ENCODE measurements around the gene PYCR2.
"Not testable (repeated sequence)": the region's sequence is repeated elsewhere in the genome, so short reads cannot be mapped to it uniquely, and the experiment has no call there.

PYCR2 gene

GRCh38 chr1:225888289-225888897 is 35.7 kb downstream of the PYCR2 start:
- H3K27ac Mint-ChIP-seq = no peak overlapping the region
- no peaks in the 10 kb centered on the region for H3K9me3 Mint-ChIP-seq
- H3K4me1 Mint-ChIP-seq (ENCODE audit: low read depth in 2 of 2) = peaks cover 4 to 12% of the 10 kb centered on the region in 2 donors
- no peak overlapping the region for H3K4me3 Mint-ChIP-seq
- ATAC-seq (replicated peaks) = no peak
- H3K27me3 Mint-ChIP-seq = no peaks in the 10 kb centered on the region
- no peak for DNase-seq
- peaks cover under 1% of the 10 kb centered on the region for H3K36me3 Mint-ChIP-seq (ENCODE audit: insufficient read depth)

- not testable (repeated sequence) for H3K27ac Mint-ChIP-seq
- H3K4me1 Mint-ChIP-seq (ENCODE audit: low read depth in 2 of 2) = peaks cover 7 to 16% of the 10 kb centered on the region in 2 donors
Measured at GRCh38 chr1:225887554-225888288, 36.3 kb downstream of the PYCR2 start.

DNA sequence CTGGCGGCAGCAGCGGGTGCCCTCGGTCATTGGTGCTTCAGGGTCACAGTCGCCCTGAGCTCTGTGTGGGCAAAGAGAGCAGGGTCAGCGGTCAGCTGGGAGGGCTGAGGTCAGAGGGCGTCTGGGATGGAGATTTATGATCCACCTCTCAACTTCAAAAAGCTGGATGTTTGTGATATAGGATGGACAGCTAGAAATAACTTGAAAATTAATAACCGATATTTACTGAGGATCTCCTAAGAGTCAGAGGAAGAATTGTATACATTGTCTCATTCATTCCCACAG is 37.1 kb downstream of the PYCR2 start:
- Mint-ChIP-seq H3K27me3 (no peaks in the 10 kb centered on the region), H3K9me3 (no peaks in the 10 kb centered on the region), H3K4me3 (no peak overlapping the region), H3K27ac (no peak overlapping the region), H3K36me3 (ENCODE audit: insufficient read depth) (peaks cover 4% of the 10 kb centered on the region), H3K4me1 (ENCODE audit: low read depth in 2 of 2) (peaks cover 7 to 16% of the 10 kb centered on the region in 2 donors)
- no peak for DNase-seq
- ATAC-seq (replicated peaks) = no peak

More at GRCh38 chr1:225887554-225888288, 36.3 kb downstream of the PYCR2 start:
- DNase-seq; ATAC-seq (replicated peaks); H3K27me3 Mint-ChIP-seq; H3K4me3 Mint-ChIP-seq; H3K9me3 Mint-ChIP-seq; H3K36me3 Mint-ChIP-seq (ENCODE audit: insufficient read depth): not testable (repeated sequence)

DNA sequence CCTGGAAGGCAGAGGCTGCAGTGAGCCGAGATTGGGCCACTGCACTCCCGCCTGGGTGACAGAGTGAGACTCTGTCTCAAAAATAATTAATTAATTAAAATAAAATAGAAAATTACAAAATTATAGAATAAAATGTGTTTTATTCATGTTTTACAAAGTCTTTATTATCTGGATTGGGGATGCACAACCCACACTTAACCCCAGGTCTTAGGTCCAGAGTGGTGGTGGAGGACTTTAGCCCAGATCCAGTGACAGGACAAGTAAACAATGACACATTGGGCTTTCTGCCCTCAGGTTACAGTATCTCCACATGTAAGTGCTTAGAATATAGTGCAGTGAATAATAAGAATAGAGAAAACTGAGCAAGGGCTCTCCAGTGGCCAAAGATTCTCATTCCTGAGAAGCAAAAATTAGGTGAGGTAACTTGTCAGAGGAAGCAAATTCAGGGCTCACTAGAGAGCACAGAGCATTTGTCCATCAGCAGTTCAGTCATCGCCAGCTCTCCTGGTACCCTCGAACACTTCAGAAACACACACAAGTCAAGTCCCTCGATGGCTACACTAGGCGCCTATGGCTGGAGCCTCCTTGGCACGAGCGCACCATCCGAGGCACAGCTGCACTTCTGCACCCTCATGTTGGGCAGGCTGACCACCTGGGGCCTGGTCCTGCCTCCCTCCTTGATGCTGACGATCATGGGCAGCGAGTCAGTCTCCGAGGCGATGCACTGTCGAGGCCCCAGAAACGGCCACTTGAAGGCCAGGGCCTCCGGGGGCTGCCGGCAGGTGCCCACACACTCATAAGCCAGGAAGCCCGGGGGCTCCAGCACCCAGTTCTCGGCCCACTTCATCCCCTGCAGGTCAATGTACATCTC is 37.7 kb downstream of the PYCR2 start:
- H3K27ac Mint-ChIP-seq = no peak overlapping the region
- no peaks in the 10 kb centered on the region for H3K9me3 Mint-ChIP-seq
- ATAC-seq (replicated peaks) (no peak), DNase-seq (no peak)
- H3K27me3 Mint-ChIP-seq = no peaks in the 10 kb centered on the region
- peaks cover 7 to 17% of the 10 kb centered on the region in 2 donors for H3K4me1 Mint-ChIP-seq (ENCODE audit: low read depth in 2 of 2)
- peaks cover 4% of the 10 kb centered on the region for H3K36me3 Mint-ChIP-seq (ENCODE audit: insufficient read depth)
- H3K4me3 Mint-ChIP-seq = no peak overlapping the region

DNA sequence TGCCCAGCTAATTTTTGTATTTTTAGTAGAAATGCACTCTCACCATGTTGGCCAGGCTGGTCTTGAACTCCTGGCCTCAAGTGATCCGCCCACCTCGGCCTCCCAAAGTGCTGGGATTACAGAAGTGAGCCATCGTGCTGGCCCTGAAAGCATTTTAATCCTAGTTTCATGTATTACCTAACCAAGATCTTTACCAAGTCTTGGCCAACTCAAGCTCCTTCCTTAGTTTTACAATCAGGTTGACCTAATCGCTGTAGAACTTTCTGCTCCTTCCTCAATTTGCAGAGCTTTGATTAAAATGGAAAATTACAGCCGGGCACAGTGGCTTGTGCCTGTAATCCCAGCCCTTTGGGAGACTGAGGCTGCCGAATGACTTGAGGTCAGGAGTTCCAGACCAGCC is 38.7 kb downstream of the PYCR2 start:
- ATAC-seq (replicated peaks) (no peak), DNase-seq (no peak)
- peaks cover 14 to 24% of the 10 kb centered on the region in 2 donors for H3K4me1 Mint-ChIP-seq (ENCODE audit: low read depth in 2 of 2)
- H3K36me3 Mint-ChIP-seq (ENCODE audit: insufficient read depth) = peaks cover 4% of the 10 kb centered on the region
- no peak overlapping the region for H3K27ac Mint-ChIP-seq
- H3K9me3 Mint-ChIP-seq = no peaks in the 10 kb centered on the region
- no peak overlapping the region for H3K4me3 Mint-ChIP-seq
- no peaks in the 10 kb centered on the region for H3K27me3 Mint-ChIP-seq

DNA sequence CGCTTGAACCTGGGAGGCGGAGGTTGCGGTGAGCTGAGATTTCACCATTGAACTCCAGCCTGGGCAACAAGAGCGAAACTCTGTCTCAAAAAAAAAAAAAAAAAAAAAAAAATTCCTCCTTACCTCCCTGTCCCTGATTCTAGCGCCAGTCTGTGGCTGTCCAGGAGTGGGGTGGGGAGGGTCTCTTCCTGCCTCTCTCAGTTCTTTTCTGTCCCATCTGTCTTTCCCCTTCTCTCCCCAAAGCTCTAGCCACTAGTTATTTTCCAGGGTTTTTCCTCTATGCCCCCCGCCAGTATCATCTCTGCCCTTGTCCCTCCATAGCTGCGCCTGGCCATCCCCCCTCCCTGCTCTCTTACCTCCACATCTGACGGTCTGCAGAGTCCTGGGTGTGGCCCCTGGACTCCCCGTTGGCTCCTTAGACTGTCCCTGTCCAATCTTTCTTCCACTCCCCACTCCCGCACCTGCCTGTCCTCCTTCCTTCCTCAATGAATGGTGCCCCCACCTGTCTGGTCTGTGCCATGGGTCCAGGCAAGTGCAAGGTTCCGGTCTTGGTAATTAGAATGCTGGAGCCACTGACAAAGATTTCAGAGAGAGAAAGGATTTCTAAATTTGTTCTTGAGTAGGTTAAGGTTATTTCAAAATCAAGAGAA is 40.3 kb downstream of the PYCR2 start:
- Mint-ChIP-seq H3K27ac (peak overlapping the region; percentile 67 to 91), H3K36me3 (ENCODE audit: insufficient read depth) (peaks cover 7% of the 10 kb centered on the region), H3K4me1 (ENCODE audit: low read depth in 2 of 2) (peaks cover 29 to 33% of the 10 kb centered on the region in 2 donors), H3K4me3 (peak overlapping the region; percentile 91 to 93), H3K27me3 (no peaks in the 10 kb centered on the region), H3K9me3 (no peaks in the 10 kb centered on the region)
- DNase-seq (no peak), ATAC-seq (replicated peaks) (no peak)

DNA sequence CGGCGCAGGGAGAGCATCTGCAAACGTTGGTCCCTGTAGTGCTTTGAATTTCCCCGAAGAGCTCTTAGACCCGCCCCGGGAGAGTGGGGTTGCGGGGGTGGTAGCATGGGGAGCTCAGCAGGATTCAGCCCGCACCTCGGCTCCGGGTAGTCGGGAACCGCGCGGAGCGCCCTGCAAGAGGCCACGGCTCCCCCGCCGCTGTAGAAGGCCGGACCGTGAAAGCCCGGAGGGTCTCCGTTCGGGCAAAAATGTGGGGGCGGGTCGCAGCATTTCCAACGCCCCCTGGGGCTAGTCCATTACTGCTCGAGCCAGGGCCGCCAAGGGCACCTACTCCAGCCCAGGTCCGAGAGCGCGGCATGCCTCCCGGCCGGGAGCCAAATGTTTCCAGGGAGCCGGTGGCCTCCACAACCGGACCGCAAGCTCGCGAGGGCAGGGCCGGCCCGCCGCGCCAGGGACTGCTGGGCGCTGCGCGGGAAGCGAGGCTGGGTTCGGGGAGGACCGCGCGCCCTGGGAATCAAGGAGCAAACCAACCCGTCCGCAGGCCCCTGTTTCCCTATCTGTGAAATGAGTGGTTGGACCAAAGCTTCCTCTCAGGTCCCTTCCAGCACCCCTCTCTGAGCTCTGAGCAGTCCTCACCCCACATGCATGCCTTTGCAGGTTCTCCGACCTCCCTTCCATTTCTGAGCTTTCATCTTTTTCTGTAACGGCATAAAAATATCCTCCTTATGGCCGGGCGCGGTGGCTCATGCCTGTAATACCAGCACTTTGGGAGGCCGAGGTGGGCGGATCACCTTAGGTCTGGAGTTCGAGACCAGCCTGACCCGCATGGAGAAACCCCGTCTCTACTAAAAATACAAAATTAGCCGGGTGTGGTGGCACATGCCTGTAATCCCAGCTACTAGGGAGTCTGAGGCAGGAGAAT is 41.1 kb downstream of the PYCR2 start:
- DNase-seq = no peak
- H3K9me3 Mint-ChIP-seq = no peaks in the 10 kb centered on the region

GRCh38 chr1:225881959-225882693 is 41.9 kb downstream of the PYCR2 start, which contains the start of gene TMEM63A:
Gene TMEM63A, minus strand, starts transcription at chr1:225882380. Its CDS starts 4,800 bp downstream, at chr1:225877580.
- H3K4me3 Mint-ChIP-seq = peak within 1 kb of the TSS; percentile 91 to 93

More for the DNA sequence above, 41.1 kb downstream of the PYCR2 start:
- H3K36me3 Mint-ChIP-seq (ENCODE audit: insufficient read depth) = peaks cover 7% of the 10 kb centered on the region
- peaks cover 36 to 41% of the 10 kb centered on the region in 2 donors for H3K4me1 Mint-ChIP-seq (ENCODE audit: low read depth in 2 of 2)
- H3K27me3 Mint-ChIP-seq = no peaks in the 10 kb centered on the region
- peak overlapping the region; percentile 91 to 93 for H3K4me3 Mint-ChIP-seq
- peak overlapping the region; percentile 67 to 91 for H3K27ac Mint-ChIP-seq
- ATAC-seq (replicated peaks) = peak; percentile 40

GRCh38 chr1:225881081-225881958 is 42.7 kb downstream of the PYCR2 start:
- Mint-ChIP-seq H3K4me3 (peak overlapping the region; percentile 91 to 93), H3K9me3 (no peaks in the 10 kb centered on the region), H3K27me3 (no peaks in the 10 kb centered on the region), H3K4me1 (ENCODE audit: low read depth in 2 of 2) (peaks cover 47 to 52% of the 10 kb centered on the region in 2 donors), H3K36me3 (ENCODE audit: insufficient read depth) (peaks cover 20% of the 10 kb centered on the region), H3K27ac (peak overlapping the region; percentile 67 to 91)
- ATAC-seq (replicated peaks) = peak; percentile 45
- peak in 1 of 3 experiments; percentile 21 for DNase-seq

More at GRCh38 chr1:225881959-225882693, 41.9 kb downstream of the PYCR2 start, which contains the start of gene TMEM63A:
- no peaks in the 10 kb centered on the region for H3K9me3 Mint-ChIP-seq
- H3K36me3 Mint-ChIP-seq (ENCODE audit: insufficient read depth) = peaks cover 12% of the 10 kb centered on the region
- peak within 1 kb of the TSS; percentile 67 to 91 for H3K27ac Mint-ChIP-seq
- H3K4me1 Mint-ChIP-seq (ENCODE audit: low read depth in 2 of 2) = peaks cover 44 to 49% of the 10 kb centered on the region in 2 donors
- DNase-seq = peak; percentile 87 to 90 (median 88)
- peak; percentile 83 for ATAC-seq (replicated peaks)
- no peaks in the 10 kb centered on the region for H3K27me3 Mint-ChIP-seq

GRCh38 chr1:225880636-225881035 is 43.4 kb downstream of the PYCR2 start:
- H3K36me3 Mint-ChIP-seq (ENCODE audit: insufficient read depth) = peaks cover 27% of the 10 kb centered on the region
- no peak for ATAC-seq (replicated peaks)
- H3K4me3 Mint-ChIP-seq = peak overlapping the region; percentile 91 to 93
- H3K27ac Mint-ChIP-seq = peak overlapping the region; percentile 67 to 91
- no peak for DNase-seq
- H3K4me1 Mint-ChIP-seq (ENCODE audit: low read depth in 2 of 2) = peaks cover 52 to 59% of the 10 kb centered on the region in 2 donors
- no peaks in the 10 kb centered on the region for H3K9me3 Mint-ChIP-seq
- H3K27me3 Mint-ChIP-seq = no peaks in the 10 kb centered on the region

GRCh38 chr1:225880222-225880588 is 43.8 kb downstream of the PYCR2 start:
- H3K4me1 Mint-ChIP-seq (ENCODE audit: low read depth in 2 of 2) = peaks cover 56 to 63% of the 10 kb centered on the region in 2 donors
- ATAC-seq (replicated peaks) = no peak

More at GRCh38 chr1:225880222-225880588, 43.8 kb downstream of the PYCR2 start:
- Mint-ChIP-seq H3K4me3 (peak overlapping the region; percentile 91 to 93), H3K9me3 (no peaks in the 10 kb centered on the region), H3K36me3 (ENCODE audit: insufficient read depth) (peaks cover 31% of the 10 kb centered on the region), H3K27me3 (no peaks in the 10 kb centered on the region), H3K27ac (peak overlapping the region; percentile 67 to 91)
- DNase-seq = no peak
